ENCODE results near the gene GTF2I.

DNA sequence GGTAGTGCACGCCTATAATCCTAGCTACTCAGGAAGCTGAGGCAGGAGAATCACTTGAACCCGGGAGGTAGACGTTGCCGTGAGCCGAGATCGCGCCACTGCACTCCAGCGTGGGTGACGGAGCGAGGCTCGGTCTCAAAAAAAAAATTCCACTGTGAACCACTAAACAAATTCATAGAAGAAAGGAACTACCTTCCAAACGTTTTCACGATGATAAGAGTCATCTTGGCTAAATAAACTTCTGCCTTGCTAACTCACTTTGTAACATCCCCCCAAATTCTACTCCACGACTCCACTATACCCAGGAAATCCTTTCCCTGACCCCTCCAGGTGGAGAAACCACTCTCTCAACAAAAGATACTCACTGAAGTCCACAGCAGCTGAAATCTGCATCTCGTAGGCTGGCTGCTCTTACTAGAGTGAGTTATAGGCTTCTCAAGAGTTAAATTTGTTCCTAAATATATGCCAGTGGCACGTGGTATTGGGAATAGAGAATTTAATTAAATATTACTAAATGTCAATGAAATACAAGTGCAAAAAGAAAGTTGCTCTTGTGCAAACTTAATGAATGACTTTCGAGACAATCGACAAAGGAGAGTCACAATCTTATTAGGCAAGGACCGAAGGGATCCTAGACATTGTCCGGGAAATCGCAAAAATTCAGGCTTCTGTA is 1.6 kb upstream of the GTF2I start:
- TF ChIP-seq, protein P1, sequence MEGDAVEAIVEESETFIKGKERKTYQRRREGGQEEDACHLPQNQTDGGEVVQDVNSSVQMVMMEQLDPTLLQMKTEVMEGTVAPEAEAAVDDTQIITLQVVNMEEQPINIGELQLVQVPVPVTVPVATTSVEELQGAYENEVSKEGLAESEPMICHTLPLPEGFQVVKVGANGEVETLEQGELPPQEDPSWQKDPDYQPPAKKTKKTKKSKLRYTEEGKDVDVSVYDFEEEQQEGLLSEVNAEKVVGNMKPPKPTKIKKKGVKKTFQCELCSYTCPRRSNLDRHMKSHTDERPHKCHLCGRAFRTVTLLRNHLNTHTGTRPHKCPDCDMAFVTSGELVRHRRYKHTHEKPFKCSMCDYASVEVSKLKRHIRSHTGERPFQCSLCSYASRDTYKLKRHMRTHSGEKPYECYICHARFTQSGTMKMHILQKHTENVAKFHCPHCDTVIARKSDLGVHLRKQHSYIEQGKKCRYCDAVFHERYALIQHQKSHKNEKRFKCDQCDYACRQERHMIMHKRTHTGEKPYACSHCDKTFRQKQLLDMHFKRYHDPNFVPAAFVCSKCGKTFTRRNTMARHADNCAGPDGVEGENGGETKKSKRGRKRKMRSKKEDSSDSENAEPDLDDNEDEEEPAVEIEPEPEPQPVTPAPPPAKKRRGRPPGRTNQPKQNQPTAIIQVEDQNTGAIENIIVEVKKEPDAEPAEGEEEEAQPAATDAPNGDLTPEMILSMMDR (IDR thresholded peaks at IDR 0.05), result no peak
- no peak for TF ChIP-seq POLR2A (IDR thresholded peaks at IDR 0.05)

All from adrenal gland (tissue), 5 donors.